Fibroblast of skin of scalp (primary cell): ENCODE data around the gene KRTAP4-3.
"Not testable (repeated sequence)": the region's sequence is repeated elsewhere in the genome, so short reads cannot be mapped to it uniquely, and the experiment has no call there.

Experiments used
- DNase-seq: peaks from one replicate; pipeline ENCODE4 v3.0.0-alpha.2; 2013

Gene KRTAP4-3

GRCh38 chr17:41117846-41118386, 50.1 kb downstream of the KRTAP4-3 start, which contains the start of gene KRTAP4-11:
KRTAP4-11 (minus strand) TSS chr17:41118373; CDS start chr17:41118315, 58 bp downstream.
- DNase-seq, result not testable (repeated sequence)
